Measurements from ENCODE around the gene LCE3D.
"Not testable (repeated sequence)": the region's sequence is repeated elsewhere in the genome, so short reads cannot be mapped to it uniquely, and the experiment has no call there.

DNA sequence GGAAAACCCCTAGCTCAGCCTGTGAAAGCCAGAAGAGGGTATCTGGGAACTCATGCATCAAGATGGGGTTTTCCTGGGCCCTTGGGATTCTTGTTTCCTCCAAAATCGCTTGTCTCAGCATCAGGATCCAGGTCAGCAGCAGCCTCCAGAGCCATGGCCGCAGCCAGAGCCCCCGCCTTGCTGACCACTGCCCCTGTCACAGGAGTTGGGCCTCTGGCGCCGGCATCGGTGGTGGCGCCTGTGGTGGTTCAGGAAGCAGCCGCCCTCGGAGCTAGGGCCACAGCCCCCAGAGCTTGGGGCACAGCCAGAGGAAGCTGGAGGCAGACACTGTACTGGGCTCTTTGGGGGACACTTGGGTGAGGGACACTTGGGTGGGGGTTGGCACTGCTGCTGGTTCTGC is 790 bp downstream of the LCE3D start:
- TF ChIP-seq CTCF, POLR2A (IDR thresholded peaks at IDR 0.05): not testable (repeated sequence)

All from thyroid gland (tissue), 4 donors.